Activated T-helper 1 cell treated with Interleukin-2 at 50 U/mL for 16 hours (primary cell): ENCODE measurements around the gene WIZ.
A peak's percentile ranks its signal among the peaks of the same experiment; 100 is the strongest.
"Not testable (repeated sequence)": the region's sequence is repeated elsewhere in the genome, so short reads cannot be mapped to it uniquely, and the experiment has no call there.

Experiments
- DNase-seq: peaks from one replicate; pipeline ENCODE4 v3.0.0-alpha.2; 2020; ENCODE audit warnings: low read depth

The WIZ gene

GRCh38 chr19:15427991-15428471 lies 21.7 kb downstream of the WIZ start:
- DNase-seq = no peak

- no peak for DNase-seq
These were observed 22.4 kb downstream of the WIZ start for GRCh38 chr19:15427350-15427700.

DNA sequence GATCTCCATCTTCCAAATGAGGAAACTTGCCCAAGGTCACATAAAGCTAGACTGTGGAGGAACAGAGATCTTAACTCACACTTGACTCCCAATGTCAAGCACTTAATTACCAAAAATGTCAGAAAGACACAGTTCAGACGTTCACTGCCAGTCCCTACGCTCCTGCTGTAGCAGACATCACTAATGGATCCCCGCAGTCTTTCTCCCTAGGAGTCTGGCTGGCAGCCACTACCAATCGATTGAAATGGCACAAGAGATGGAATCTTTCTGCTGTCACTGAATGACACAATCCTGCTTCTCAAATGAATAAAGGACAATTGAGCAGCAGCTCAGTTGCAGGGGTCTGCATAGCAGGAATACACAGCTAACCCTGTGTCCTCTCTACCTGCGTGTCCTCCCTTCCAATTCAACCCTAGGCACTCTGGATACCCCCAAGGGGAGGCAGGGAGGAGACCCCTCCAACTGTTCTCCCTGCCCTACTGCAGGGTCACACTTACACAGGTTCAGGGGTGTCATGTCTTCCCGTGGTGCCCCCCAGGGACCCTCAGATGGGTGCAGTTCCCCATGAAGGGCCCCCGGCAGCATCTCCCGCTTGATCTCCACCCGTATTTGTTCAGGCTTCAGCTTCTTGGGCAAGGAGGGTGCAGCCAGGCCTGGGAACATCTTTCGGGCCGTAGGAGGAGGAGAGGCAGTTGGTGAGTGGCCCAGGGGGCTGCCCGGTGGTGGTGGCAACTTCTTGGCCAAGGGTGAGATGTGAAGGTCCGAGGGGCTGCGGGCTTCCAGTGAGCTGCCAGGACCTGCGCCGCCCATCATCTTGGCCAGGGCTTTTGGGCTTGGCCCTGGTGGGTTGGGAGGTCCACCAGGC lies 23.0 kb downstream of the WIZ start:
- no peak for DNase-seq

GRCh38 chr19:15425321-15425950 lies 24.3 kb downstream of the WIZ start:
- DNase-seq = no peak

DNA sequence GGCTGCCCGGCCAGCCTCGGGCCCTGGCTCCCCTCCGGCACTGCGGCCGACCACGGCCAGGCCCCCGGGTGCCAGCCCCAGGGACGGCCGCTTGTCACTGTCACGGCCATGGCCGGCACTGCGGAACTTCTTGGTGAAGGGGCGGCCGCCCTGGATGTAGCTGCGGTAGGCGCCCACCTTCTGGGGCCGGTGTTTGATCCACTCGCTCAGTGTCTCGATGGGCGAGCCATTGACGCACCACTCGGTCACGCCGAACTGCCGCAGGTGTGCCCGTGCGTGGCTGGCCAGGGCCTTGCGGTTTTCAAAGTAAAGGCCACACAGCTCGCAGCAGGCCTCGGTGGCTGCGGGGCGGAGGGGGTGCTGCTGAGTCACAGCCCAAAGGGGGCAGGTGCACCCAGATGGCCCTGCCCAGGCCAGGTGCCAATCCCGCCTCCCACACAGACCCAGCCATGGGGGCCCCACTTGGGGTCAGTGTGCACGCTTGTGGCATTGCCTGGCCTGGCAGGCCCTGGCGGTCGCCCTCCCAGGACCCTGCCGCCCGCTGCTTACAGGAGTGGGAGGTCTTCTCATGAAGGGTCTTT lies 25.0 kb downstream of the WIZ start:
- no peak for DNase-seq

DNA sequence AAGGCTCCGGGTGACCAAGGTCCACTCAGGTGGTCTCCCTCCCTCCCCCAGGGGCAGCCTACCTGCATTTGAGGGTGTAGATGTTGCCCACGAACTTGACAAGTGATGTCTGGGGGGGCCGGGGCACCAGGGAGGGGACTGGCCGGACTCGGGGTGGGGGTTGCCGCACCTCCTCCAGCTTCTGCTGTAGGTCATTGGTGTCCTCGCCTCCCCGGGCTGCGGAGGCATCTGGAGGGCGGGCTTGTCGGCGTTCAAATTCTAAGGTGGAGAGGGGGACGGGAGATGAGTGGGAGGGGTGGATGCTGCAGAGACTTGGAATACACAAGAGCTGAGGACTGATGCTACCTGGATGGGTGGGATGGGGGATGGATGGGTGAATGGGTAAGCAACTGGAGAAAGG lies 25.6 kb downstream of the WIZ start:
- DNase-seq = no peak

GRCh38 chr19:15423130-15423529 lies 26.6 kb downstream of the WIZ start:
- DNase-seq = no peak

GRCh38 chr19:15422296-15423075 lies 27.3 kb downstream of the WIZ start:
- no peak for DNase-seq

DNA sequence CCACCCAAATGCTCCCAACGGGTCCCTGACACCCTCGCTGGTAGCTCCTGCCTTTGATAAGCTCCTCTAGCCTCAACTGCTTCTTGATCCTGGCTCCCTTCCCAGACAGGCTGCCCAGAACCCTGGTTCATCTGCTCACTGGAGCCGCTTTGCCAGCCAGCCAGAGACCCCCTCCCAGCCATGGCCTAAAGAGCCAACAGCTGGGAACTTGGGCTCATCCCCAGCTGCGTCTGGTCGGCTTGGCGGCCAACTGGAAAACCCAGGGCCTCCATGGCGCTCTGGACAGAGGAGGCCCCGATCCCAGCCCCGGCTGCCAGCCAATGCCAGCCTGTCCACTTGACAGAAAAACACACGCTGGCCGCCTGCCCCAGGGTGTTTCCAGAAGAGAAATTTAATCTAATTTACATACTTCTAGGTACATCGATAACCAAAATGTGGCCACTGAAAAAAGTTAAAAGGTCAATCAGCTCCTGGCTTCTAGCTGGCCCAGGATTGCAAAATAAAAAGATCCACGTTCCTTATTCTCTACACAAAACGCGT lies 28.0 kb downstream of the WIZ start:
- no peak for DNase-seq

GRCh38 chr19:15421136-15421695 lies 28.5 kb downstream of the WIZ start:
- DNase-seq = no peak

DNA sequence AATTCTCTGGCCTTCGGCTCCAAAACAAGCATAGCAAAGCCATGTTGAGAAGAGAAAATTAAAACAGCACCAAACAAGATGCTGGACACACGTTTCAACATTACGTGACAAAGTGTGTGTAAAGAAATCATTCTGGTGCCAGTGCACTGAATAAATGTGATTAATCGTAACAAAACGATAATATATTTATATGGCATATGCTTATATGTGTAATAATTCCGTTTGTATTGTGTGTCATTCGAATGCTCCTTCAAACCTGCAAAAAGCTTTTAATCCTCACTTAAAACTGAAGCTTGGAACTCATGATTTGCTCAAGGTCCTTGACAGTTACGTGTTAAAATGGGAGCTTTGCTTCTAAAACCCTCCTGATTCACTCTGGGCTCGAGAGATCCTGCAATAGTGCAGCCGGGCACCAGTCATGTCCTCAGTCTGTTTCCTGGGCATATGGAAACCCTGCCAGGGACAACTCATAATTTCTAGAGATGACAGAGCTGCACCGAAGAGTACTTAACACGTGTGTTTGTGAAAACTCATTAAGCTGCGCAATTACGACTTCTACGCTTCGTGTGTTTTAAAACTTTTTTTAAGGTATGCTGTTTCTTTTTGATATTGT lies 30.2 kb downstream of the WIZ start:
- DNase-seq = no peak

GRCh38 chr19:15418579-15419412 lies 31.0 kb downstream of the WIZ start, which contains the start of gene AKAP8L:
TSS of gene AKAP8L (minus strand) at chr19:15418988. CDS start at chr19:15418923, 65 bp downstream.
- peak; percentile 96 for DNase-seq

DNA sequence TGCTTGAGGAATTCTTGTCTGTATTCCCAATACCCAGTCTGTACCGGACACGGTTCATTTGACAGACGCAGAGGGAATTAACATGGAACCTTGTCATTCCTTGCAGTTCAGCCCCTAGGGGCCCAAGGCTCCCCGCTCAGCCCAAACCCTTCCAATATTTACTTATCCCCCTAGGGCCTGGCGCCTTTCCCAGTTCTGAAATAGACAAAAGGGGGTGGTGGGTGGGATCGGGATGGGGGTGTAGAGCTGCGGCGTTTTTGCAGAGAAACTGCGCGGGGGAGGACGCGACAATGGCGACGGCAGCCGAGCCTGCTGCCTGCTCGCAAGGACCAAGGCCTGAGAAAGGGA lies 31.6 kb downstream of the WIZ start:
- DNase-seq = no peak

DNA sequence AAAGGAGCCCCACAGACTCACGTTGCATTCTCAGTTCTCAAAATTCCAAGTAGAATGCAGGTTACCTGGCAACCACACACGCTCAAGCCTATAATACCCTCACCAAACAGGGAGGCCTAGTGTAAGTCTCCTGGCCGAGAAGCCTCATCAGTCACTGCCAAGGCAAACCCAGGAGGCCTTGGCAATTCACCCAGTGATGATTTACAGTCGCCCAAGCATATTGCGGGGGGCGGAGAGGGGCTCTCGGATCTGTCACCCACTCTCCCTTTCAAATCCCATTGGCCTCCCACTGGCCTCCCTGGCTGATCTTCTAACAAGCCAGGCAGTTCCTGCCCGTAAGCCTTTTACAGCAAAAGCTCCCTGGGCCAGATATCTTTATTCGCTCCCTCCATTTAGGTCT lies 32.1 kb downstream of the WIZ start:
- DNase-seq = no peak

DNA sequence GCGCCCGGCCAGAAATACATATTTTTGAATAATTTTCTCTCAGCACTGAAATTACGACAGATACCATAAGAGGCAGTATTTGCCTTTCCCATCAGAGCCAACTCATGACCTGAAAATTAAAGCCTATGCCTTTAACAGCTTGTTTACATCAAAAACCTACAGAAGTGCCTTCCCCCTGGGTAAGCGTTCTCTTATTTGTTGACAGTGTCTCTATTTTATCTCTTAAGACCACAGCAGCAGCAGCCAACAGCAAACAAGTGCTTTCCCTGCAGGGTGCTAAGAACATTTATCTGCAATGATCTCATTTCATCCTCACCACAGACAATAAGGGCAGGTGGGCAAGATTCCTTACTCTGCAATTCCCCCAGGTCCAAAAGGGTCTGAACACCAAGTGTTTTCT lies 36.9 kb downstream of the WIZ start:
- DNase-seq = no peak

GRCh38 chr19:15411351-15411750 lies 38.4 kb downstream of the WIZ start:
- DNase-seq = not testable (repeated sequence)

DNA sequence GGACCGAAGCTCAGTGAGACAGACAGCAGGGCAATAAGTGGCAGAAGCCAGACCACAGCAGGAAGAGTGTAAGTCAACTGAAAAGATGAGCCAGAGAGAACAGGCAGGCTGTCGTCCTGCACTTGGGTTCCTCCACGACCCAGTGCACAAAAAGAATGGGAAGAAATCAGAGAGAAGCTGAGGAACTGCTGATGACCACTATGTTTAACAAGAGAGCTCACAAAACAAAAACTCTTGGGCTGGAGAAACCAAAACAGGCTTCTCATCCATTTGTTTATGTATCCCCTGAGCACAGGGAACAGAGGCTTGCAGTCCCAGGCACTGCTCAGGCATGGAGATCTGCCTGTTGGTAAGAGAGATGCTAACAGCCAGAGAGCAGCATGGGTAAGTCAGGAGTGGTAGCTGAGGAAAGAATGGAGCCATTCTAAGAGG lies 45.0 kb downstream of the WIZ start:
- no peak for DNase-seq

DNA sequence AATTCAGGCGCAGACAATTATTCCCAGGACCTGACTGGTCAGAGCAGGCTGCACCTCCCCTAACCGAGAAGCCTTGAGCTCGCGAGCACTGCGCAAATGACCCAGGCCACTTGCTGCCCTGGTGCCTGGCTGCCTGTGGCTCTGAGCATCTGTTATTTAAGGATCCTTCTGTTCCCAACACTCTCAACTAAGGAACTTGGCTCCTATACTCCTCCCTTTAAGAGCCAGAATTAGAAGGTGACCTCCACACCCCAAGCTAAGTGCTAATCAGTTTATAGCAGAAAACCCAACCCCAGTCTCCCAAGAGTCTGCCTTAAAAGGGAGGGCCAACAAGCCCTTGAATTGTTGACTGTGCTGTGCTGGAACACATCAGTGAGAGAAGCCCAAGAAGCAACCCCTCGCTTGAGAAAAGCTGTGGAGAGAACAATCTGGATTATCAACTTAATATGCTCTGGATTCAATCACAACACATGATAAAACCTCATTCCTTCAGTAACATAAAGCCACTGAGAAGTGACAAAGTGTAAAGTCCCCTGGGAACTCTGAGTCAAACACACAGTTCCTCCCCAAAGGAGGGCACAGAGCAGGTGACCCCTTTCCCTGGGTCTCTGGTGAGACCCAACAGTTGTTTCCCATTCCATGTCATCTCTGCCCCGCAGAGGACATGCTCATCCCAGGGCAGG lies 45.5 kb downstream of the WIZ start:
- no peak for DNase-seq

DNA sequence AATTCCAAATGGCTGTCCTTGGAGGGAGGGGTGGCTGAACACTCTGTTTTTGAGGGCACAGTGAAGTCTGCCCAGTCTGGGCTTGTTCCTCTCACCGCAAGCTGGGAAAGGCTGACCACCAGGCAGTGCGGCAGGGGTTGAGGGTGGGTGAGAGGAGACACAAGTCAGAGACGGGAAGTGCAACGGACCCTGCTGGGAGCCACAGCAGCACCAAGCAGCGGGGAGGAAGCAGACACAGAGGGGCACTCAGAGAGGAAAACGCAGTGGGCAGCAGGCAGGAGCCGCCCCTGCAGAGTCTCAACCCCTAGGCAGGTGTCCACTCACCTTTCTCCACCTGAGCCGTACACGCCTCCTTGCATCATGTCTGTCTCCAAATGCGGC lies 46.6 kb downstream of the WIZ start:
- no peak for DNase-seq
